Measurements from ENCODE around the gene CACNA1E.
"Not testable (repeated sequence)": the region's sequence is repeated elsewhere in the genome, so short reads cannot be mapped to it uniquely, and the experiment has no call there.

Gene CACNA1E

DNA sequence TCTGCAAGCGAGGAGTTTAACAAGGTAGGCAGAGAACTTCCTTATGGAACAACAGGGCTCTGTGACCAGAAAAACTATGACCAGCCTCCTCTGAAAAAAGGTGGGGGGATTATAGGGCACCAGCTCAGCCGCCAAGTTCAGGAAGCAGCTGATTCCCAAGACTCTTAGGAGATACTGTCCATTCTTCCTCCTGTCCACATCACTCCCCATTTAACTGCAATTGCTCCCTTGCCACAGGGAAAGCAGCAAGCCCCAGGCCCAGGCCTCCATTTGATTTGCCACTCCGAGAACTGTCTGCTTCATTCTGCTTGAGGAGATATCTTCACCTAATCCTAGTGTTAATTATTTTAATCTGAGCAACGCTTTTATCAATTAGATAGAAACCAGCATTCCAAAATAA is 323.9 kb downstream of the CACNA1E start:
- no peak for DNase-seq (ENCODE audit: low read depth in 2 of 2)

DNA sequence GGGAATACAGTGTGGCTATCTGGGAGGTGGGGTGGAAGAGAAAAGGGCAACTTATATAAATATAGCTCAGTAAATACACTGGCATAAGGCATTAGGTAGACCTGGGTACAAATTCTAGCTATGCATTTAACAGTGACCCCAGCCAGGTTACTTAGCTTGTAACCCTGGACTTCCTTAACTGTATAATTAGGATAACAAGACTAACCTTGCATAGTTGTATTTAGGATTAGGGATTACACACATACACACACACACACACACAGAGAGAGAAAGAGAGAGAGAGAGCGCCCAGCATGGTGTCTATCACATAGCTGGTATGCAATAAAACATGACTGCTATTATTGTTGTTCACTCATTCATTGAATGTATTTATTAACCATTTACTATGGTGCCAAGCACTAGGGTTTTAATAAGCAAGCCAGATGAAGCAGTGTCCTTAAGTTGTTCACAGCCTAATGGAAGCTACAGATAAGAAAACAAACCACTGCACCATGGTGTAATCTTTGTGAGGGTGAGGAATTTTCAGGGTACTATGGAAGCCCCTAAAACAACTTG is 326.8 kb downstream of the CACNA1E start:
- no peak for DNase-seq (ENCODE audit: low read depth in 2 of 2)

DNA sequence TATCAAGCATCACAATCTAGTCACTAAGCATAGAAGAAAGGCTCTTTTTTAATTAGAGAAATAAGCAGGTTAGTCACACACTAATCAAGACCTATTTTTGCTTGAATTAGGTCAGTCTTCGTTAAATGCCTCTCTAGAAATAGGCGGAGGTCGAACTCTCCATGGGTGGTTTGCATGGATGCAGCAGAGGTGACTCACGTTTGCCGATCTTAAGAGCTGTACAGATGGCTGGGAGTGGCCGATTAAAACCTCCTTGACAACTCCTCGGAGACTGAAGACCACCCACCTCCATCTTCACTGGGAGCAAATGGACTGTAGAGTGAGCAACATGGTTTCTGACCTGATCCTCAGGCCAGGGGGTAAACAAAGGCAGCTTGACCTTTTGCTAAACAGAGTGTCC is 328.9 kb downstream of the CACNA1E start:
- no peak for DNase-seq (ENCODE audit: low read depth in 2 of 2)

DNA sequence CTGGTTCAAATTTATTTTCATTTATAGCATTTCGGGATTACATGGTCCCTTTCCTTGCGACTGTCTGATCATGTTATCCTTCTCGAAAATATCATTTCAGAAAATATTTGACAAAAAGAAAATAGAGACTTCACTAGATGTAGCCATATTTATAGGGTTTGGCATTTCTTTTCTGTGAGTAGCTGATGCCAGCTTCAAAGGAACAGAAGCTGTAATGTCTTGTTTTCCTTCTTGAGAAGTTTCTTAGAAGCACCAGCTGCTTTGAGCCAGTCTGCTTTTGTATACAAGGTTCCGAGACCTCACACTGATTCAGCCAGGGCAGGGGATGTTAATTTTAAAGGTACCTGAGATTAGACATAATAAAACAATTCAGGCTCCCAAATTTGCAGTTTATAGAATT is 329.9 kb downstream of the CACNA1E start:
- DNase-seq (ENCODE audit: low read depth in 2 of 2): no peak

DNA sequence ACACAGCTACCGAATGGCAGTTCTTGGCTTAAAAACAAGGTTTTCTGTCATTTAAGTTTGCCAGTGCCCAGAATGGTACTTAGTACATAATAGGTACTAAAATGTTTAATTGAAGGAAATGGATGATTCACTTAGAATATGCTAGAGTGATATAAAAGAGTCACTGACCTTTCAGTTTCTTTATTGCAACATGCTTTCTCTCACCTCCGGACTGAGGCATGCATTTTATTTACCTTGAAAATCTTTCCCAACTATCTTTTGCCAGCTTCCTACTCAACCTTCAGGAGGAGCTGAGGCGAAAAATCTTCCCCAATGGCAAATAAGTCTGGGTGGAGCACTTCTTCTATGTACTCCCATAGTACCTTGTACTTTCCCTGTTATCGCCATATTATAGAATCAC is 333.3 kb downstream of the CACNA1E start:
- DNase-seq (ENCODE audit: low read depth in 2 of 2): no peak

DNA sequence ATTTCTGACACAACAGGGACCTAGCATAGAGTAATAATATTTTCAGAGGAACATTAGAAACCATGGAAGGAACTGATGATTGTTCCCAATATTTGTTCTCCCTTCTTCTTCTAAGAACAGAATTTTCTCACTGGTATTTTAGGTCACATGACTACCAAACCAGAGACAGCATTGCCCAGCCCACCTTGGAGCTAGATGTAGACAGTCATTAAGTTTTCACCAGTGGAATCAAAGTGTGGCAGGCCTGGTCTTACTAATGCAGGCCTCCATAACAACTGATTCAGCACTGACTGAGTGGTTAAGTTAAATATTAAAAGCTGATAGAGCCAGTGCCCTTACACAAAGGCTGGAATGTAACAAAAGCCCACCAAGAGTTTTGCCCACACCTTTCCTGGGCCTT is 333.8 kb downstream of the CACNA1E start:
- DNase-seq (ENCODE audit: low read depth in 2 of 2): no peak

DNA sequence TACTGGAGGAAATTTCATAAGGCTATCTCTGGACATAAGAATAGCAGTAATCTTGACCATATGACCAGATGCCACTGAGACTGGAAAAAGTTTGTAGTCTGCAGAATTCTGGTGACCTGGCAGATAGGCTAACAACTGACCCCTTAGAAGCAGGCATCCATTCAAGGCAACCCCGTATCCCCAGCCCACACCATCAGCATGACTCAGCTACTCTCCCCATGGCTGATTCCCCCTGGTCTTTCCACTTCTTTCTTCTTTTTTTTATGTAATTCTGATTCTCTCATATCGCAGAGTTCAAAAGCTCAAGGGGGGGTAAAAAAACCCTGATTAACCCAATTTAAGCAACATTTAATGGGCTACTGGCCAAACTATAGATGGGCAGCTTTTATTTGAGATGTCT is 335.1 kb downstream of the CACNA1E start:
- no peak for DNase-seq (ENCODE audit: low read depth in 2 of 2)

DNA sequence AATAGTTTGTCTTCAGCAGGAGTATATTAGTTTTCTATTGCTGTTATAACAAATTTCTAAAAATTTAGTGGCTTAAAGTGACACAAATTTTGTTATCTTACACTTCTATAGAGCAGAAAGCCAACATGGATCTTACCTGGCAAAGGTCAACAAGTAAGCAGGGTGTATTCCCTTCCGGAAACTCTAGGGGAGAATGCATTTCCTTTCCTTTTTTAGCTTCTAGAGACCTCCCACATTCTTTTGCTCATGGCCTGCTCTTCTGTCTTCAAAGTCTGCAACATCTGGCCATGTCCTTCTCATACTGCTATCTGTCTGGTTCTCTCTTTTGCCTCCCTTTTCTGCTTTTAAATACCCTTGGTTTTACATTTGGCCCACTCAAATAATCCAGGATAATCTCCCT is 335.6 kb downstream of the CACNA1E start:
- no peak for DNase-seq (ENCODE audit: low read depth in 2 of 2)

DNA sequence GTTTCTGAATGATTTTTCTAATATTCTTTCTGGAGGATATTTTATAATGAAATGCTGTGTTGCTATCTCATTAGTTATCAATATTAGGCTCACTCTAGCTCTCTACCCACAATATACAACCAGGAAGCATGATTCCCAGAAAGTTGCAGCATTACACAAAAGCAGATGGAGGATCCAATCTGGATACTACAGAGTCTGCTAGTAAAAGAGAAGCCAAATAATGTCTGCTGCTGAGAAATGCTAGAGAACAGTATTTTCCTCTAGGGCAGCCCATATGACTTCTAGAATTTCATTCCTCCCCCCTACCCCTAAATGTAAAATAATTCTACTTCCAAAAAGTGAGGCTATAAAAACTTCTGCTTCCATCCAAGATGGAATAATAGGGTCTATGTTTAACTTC is 338.4 kb downstream of the CACNA1E start:
- no peak for DNase-seq (ENCODE audit: low read depth in 2 of 2)

DNA sequence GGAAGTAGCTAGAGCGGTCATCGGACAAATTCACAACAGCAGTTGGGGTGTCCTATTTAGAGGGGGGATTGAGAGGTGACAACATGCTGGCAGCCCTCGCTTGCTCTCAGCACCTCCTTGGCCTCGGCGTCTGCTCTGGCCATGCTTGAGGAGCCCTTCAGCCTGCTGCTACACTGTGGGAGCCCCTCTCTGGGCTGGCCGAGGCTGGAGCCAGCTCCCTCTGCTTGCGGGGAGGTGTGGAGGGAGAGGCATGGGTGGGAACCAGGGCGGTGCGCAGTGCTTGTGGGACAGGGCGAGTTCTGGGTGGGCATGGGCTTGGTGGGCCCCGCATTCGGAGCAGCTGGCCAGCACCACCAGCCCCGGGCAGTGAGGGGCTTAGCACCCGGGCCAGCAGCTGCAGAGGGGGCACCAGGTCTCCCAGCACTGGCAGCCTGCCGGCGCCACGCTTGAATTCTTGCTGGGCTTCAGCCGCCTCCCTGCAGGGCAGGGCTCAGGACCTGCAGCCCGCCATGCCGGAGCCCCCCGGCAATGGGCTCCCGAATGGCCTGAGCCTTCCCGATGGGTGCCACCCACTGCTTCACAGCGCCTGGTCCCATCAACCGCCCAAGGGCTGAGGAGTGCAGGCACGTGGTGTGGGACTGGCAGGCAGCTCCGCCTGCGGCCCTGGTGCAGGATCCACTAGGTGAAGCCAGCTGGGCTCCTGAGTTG is 349.0 kb downstream of the CACNA1E start:
- DNase-seq (ENCODE audit: low read depth in 2 of 2): not testable (repeated sequence)

DNA sequence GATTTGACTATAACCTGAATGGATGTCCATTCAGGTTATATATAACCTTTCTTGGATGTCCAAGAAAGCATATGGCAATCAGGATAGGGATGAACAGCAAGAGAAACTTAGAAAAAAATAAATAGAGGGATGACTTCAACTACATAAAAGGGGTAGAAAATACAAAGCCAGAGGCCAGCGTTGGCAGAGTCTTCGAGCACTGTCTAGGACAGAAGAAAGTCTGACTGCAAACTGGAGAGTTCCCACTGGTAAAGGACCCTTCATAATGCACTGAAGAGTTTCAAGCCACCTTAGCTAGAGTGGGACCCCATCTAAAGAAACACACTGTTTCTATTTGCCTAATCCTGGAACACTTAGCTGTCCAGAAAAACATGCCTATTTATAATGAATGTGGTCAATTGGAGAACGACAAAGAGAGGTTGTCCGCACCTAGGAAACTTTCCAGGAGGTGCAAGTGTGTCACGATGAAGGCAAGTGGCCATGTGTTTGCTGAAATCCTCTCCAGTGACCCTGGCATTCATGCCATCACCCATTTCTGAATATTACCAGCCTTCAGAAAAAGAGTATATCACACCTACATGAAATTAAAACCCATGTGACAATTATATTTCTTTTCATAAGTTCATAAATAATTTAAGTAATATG is 362.8 kb downstream of the CACNA1E start:
- no peak for DNase-seq (ENCODE audit: low read depth in 2 of 2)

DNA sequence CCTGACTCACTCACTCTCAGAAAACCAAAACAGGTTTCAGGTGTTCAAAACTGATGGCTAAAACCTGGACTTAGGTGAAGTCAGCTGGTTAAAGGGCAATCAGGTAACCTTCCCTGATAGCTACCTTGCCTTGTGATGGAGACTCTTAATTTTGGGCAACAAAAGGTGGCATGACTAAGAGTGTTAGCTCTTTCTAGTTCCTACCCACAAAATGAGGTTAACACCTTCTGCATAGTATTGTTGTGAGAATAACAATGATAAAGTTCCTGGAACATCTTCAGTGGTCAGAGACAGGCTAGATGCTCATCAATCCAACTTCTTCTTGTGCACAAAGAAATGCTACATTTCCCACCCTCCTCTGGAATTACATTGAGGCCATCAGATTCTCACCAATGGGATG is 363.4 kb downstream of the CACNA1E start:
- DNase-seq (ENCODE audit: low read depth in 2 of 2): no peak

DNA sequence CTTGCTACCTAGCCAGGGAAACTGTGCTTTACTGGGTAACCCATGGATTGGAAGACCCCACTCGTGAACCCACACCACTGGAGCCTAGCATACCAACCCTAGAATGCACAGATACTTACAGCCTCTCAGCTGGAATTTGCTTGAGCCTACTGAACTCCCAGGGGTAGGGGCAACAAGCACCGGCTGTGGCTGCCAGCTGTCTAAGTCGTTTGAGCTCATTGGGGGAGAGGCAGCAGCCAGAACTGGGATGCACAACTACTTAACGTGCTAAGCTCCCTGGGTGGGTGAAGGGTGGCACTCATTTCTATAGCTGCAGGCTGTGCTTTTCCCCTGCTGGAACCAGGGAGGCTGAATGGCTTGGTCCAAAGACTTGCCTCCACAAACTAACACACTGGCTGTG is 365.8 kb downstream of the CACNA1E start:
- DNase-seq (ENCODE audit: low read depth in 2 of 2): no peak

DNA sequence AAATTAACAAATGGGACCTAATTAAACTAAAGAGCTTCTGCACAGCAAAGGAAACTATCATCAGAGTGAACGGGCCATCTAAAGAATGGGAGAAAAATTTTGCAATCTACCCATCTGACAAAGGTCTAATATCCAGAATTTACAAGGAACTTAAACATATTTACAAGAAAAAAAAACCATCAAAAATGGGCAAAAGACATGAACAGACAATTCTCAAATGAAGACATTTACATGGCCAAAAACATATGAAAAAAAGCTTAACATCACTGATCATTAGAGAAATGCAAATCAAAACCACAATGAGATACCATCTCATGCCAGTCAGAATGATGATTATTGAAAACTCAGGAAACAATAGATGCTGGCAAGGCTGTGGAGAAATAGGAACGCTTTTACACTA is 370.9 kb downstream of the CACNA1E start:
- DNase-seq (ENCODE audit: low read depth in 2 of 2): not testable (repeated sequence)

DNA sequence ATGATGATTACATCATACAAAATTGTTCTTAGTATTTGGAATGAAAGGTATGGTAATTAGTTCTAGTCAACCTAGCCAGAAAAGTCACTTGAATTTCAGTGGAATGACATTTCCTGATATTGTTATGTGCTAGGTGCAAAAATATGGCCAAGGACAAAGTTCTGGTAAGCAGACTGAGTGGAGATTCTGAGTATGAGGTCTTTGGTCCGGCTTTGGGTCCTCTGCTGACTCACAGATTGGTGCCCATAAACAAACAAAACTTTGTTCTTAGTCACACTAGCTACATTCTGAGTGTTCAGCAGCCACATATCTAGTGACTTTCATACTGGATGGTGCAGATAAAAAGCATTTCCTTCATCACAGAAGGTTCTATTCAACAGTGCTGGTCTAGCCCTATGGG is 372.1 kb downstream of the CACNA1E start:
- no peak for DNase-seq (ENCODE audit: low read depth in 2 of 2)

All from stimulated activated CD4-positive, alpha-beta T cell treated with anti-CD3 and anti-CD28 coated beads, Interleukin-1b, Interleukin-23, amount 100 ng/mL, for 4 hours (primary cell).